ENCODE data around the gene KCNK16. TPM values are rescaled to one million over a fixed set of nuclear protein-coding genes. Genes with fewer than 3 reads are reported as not detected.

The KCNK16 gene
- total and polyA plus RNA-seq, 11 donors, result not detected

DNA sequence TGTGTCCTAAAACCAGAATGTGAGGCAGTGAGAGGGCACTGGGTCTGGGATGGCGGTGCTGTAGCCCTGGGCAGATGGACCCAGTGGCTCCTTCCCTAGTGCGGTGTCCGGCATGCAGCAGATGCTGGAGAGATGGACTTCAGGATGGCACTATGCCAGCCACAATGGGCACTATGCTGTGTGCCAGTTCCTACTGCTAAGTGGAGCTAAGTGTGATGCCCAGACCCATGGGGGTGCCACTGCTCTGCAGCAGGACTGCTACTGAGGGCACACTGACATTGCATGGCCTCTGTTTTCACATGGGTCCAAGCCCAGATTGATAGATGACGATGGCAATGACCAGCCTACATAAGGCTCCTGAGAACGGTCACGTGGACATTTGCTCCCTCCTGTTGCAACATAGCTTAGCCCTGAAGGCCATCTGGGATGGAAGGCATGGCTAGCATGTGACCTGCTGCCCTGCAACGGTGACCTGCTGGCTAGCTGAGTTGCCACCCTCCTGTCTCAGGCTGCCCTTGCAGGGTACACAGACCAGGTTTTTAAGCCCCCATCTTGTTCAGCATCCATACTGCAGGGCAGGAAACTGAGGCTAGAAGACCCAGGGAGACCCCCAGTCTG is 31.3 kb upstream of the KCNK16 start:
- no peaks in the 10 kb centered on the region for H3K36me3 ChIP-seq
- WGBS, 4 donors, result 84 to 93% (median 87%) methylated on average over 7 of the region's 7 CpGs
- peaks cover 0 to 6% (median 0%) of the 10 kb centered on the region in 12 donors for H3K4me1 ChIP-seq
- DNase-seq (peak in 1 of 5 donors; percentile 6), ATAC-seq (peak in 1 of 4 donors; percentile 42)
- H3K27me3 ChIP-seq, result no peaks in the 10 kb centered on the region
- intact Hi-C loops (cut with DNase I), result loop anchor here in 1 of 10 donors (10.0 kb wide), 1 partner anchor 1681 kb away; the partner anchor contains the start of gene UNC5CL
- no peaks in the 10 kb centered on the region for H3K9me3 ChIP-seq
- no peak for TF ChIP-seq CTCF (IDR thresholded peaks at IDR 0.05)
- no peak for TF ChIP-seq POLR2A (IDR thresholded peaks at IDR 0.05)
- H3K4me3 ChIP-seq, result no peak overlapping the region
- no peak overlapping the region for H3K27ac ChIP-seq

DNA sequence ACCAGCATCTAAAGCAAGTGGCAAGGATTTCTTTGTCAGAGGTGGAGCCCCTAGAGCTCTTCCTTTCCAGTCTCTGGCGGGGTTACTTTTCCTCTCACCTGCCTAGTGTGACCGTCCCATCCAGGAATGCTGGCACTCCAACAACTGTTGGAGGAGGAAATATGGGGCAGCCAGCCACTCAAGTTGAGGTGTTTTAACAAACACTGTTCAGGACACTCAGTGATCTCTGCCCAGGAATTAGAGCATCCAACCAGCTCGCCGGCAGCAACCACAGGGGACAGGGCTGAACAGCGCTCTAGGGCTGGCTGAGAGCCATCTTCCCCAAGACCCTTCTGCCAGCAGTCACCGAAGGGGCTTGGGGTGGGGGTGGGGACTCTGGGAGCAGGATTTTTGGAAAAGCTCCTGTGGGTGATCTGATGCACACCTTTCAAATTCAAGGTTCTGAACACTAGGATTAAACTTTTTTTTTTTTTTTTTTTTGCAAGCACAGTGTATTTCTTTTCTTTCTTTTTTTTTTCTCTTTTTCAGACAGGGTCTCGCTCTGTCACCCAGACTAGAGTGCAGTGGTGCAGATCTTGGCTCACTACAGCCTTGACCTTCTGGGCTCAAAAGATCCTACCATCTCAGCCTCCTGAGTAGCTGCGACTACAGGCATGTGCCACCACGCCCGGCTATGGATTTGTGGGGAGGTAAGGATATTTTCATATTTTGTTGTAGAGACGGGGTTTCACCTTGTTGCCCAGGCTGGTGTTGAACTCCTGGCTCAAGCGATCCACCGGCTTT is 28.4 kb upstream of the KCNK16 start:
- H3K27ac ChIP-seq, result no peak overlapping the region
- no peaks in the 10 kb centered on the region for H3K4me1 ChIP-seq
- H3K27me3 ChIP-seq, result no peaks in the 10 kb centered on the region
- no peaks in the 10 kb centered on the region for H3K9me3 ChIP-seq
- no peaks in the 10 kb centered on the region for H3K36me3 ChIP-seq
- DNase-seq (no peak), ATAC-seq (no peak)
- intact Hi-C loops (cut with DNase I), result loop anchor here in 1 of 10 donors (10.0 kb wide), 1 partner anchor 1684 kb away; the partner anchor contains the start of gene UNC5CL
- 76 to 85% (median 84%) methylated on average over 13 of the region's 13 CpGs for WGBS, 4 donors
- TF ChIP-seq CTCF (IDR thresholded peaks at IDR 0.05) (no peak), POLR2A (IDR thresholded peaks at IDR 0.05) (no peak)
- H3K4me3 ChIP-seq, result no peak overlapping the region

DNA sequence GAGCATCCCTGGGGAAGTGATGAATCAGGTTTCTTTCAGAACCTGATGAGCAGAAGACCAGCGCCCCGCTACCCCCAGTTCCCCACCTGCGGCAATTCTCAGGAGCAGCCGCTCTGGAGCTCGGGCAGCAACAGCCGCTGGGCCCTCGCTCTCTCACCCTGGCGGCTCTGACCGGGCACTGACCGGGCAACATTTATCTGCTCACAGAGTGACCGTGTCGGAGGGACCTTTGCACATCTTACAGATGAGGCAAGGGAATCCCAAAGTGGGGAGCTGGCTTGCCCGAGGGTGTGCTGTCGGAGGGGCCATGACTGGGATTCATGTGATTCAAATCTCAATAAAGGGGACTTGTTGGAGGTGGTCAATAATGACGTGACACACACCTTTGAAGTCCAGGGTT is 26.2 kb upstream of the KCNK16 start:
- H3K27me3 ChIP-seq, result no peaks in the 10 kb centered on the region
- no peak overlapping the region for H3K27ac ChIP-seq
- WGBS, 4 donors, result 84 to 93% (median 91%) methylated on average over 6 to 15 of the region's 15 CpGs
- H3K4me1 ChIP-seq, result peaks cover 0 to under 1% (median 0%) of the 10 kb centered on the region in 12 donors
- no peak for ATAC-seq
- no peak for TF ChIP-seq POLR2A (IDR thresholded peaks at IDR 0.05)
- TF ChIP-seq CTCF (IDR thresholded peaks at IDR 0.05), result no peak
- DNase-seq, result no peak
- no peaks in the 10 kb centered on the region for H3K36me3 ChIP-seq
- no peak overlapping the region for H3K4me3 ChIP-seq
- intact Hi-C loops (cut with DNase I), result loop anchor here in 3 of 10 donors (5.0 to 10.0 kb wide), 3 partner anchors 959 to 1679 kb away; no protein-coding TSS in a partner anchor
- H3K9me3 ChIP-seq, result no peaks in the 10 kb centered on the region

Measured in heart left ventricle (tissue), 16 donors.